Neural crest cell (in vitro differentiated cells): Measurements from ENCODE around the gene VDR. TPM values are rescaled to one million over a fixed set of nuclear protein-coding genes. Genes with fewer than 3 reads are reported as not detected.
"Not testable (repeated sequence)": the region's sequence is repeated elsewhere in the genome, so short reads cannot be mapped to it uniquely, and the experiment has no call there.

Source experiments
- DNase-seq: peaks from one replicate; pipeline ENCODE4 v3.0.0; 2021; ENCODE audit warnings: low read depth, mixed read lengths, low spot score
- H3K27ac Mint-ChIP-seq: one replicate; pipeline ENCODE4 v1.8.0; 2021; ENCODE audit warnings: mild to moderate bottlenecking, mixed read lengths; ENCODE audit not compliant: unreplicated experiment
- H3K27me3 Mint-ChIP-seq: 2 replicates; pipeline ENCODE4 v1.8.0; 2021; ENCODE audit warnings: low read depth, mild to moderate bottlenecking, mixed read lengths
- H3K36me3 Mint-ChIP-seq: 2 replicates; pipeline ENCODE4 v1.8.0; 2021; ENCODE audit warnings: low read depth, mild to moderate bottlenecking, mixed read lengths
- H3K4me1 Mint-ChIP-seq: 2 replicates; pipeline ENCODE4 v1.8.0; 2021; ENCODE audit warnings: mixed read lengths
- H3K4me3 Mint-ChIP-seq: one replicate; pipeline ENCODE4 v1.8.0; 2021; ENCODE audit warnings: mild to moderate bottlenecking, mixed read lengths
- H3K9me3 Mint-ChIP-seq: 2 replicates; pipeline ENCODE4 v1.8.0; 2021; ENCODE audit warnings: mixed read lengths
- CTCF ChIP-seq: fragments of 200-600 bp; sonication (generic); conservative IDR thresholded peaks from 2 replicates; pipeline ENCODE4 v1.5.0; 2021; ENCODE audit warnings: antibody characterized with exemption, mild to moderate bottlenecking
- total RNA-seq: library from RNA; stranded (reverse); gene quantifications from 2 replicates; pipeline ENCODE4 v1.2.1, GENCODE V29; 2021

Gene VDR
- total RNA-seq, 1 donor from 2014 or later, result not detected

DNA sequence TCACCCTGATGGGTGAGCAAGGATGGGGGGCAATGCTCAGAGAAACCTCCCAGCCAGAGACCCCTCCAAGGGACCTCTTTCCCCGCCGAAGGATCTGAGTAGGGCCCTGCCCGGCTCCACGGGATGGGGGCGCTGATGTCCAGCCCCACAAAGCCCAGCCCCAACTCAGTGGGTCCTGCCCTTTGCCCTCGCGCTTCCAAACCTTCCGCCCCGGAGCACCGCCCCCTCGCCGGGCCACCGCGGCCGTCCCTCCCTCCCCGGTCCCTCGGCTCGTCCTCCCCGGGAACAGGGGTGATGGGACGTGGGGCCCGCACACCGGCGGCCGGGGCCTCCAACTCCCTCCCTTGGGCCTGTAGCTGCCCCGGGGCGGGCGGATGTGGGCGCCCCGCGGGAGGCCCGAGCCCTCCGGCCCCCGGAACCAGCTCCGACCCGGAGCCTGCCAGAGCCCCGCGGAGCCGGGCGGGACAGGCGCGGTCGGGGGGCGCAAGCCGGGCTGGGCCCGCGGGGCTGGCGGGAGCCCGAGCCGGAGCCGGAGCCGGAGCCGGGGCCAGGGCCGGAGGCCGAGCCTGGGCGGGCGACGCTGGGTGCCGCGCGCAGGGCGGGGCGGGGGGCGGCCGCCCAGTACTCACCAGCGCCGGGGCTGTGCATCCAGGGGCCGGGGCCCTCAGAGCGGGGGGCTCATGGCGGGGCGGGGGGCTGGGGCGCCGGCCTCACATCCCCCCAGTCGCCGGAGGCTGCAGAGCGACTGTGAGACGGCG is 85.5 kb downstream of the VDR start:
- H3K4me3 Mint-ChIP-seq, result peak overlapping the region; percentile 95
- no peaks in the 10 kb centered on the region for H3K27me3 Mint-ChIP-seq
- peak; percentile 45 for DNase-seq
- H3K36me3 Mint-ChIP-seq, result no peaks in the 10 kb centered on the region
- H3K27ac Mint-ChIP-seq, result peak overlapping the region; percentile 45
- peaks cover 71% of the 10 kb centered on the region for H3K4me1 Mint-ChIP-seq
- H3K9me3 Mint-ChIP-seq, result no peaks in the 10 kb centered on the region
- peak; percentile 30 for TF ChIP-seq CTCF

- Mint-ChIP-seq H3K4me1 (peaks cover 74% of the 10 kb centered on the region), H3K27me3 (no peaks in the 10 kb centered on the region), H3K9me3 (no peaks in the 10 kb centered on the region), H3K4me3 (peak overlapping the region; percentile 95), H3K27ac (peak overlapping the region; percentile 50), H3K36me3 (no peaks in the 10 kb centered on the region)
- TF ChIP-seq CTCF, result no peak
- no peak for DNase-seq
Observed at GRCh38 chr12:47818467-47819137, 86.2 kb downstream of the VDR start.

DNA sequence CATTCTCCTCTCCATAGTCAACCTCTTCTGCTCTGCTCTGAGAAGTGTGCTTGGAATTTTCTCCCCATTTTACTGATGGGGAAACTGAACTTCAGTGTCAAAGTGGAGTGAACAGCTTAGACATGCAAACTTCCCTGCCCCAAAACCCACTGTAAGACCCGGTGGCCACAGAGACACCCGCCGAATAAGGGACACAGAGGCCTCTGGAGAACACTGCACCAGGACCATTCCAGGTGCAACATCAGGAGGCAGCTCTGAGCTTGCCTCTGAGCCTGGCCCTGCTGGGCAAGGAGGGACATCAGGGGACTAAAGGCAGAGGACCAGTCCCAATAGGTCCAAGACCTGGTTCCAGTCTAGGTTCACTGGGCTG is 86.8 kb downstream of the VDR start:
- peak overlapping the region; percentile 95 for H3K4me3 Mint-ChIP-seq
- no peak for TF ChIP-seq CTCF
- H3K27me3 Mint-ChIP-seq, result no peaks in the 10 kb centered on the region
- no peaks in the 10 kb centered on the region for H3K9me3 Mint-ChIP-seq
- no peak overlapping the region for H3K27ac Mint-ChIP-seq
- no peak for DNase-seq
- peaks cover 74% of the 10 kb centered on the region for H3K4me1 Mint-ChIP-seq
- no peaks in the 10 kb centered on the region for H3K36me3 Mint-ChIP-seq

DNA sequence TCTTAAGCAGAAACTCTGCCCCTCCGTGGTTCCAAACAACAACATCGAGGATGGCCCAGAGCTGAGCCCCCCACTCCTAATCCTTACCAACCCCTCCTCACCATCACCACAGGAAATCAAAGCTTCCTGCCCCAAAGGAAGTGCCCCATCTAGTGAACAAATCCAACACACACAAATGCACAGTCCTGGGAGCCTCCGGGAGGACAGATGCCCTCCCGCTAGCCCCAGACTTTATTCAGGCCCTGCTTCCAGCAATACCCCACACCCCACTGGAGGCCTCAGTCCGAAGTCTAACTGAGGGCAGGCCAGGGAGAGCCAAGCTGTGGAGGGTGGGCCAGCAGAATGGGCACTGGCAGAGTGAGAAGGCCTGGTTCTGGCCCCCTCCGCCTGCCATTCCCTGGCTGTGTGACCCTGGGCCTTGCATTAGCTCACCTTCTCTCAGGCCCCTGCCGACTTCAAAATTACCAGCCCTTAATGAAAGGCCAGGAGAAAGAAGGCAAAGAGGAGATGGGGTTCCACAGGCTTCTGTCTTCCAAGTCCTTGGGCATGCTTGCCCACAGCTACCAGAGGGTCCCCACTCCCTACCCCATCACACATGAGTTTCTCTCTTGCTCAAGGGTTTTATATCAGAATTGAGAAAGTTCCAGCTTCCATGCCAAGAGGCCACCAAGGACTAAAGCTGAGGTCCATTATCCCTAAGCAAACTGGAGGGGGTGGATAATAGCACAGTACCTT is 87.4 kb downstream of the VDR start:
- no peak for DNase-seq
- H3K4me1 Mint-ChIP-seq, result peaks cover 72% of the 10 kb centered on the region
- H3K4me3 Mint-ChIP-seq, result peak overlapping the region; percentile 95
- H3K9me3 Mint-ChIP-seq, result no peaks in the 10 kb centered on the region
- H3K36me3 Mint-ChIP-seq, result no peaks in the 10 kb centered on the region
- no peaks in the 10 kb centered on the region for H3K27me3 Mint-ChIP-seq
- H3K27ac Mint-ChIP-seq, result peak overlapping the region; percentile 63
- TF ChIP-seq CTCF, result no peak

- Mint-ChIP-seq H3K27me3 (no peaks in the 10 kb centered on the region), H3K4me1 (peaks cover 71% of the 10 kb centered on the region), H3K4me3 (peak overlapping the region; percentile 95), H3K27ac (peak overlapping the region; percentile 78), H3K9me3 (no peaks in the 10 kb centered on the region), H3K36me3 (no peaks in the 10 kb centered on the region)
- DNase-seq, result no peak
- TF ChIP-seq CTCF, result no peak
Observed at GRCh38 chr12:47816403-47817271, 88.2 kb downstream of the VDR start.

GRCh38 chr12:47815447-47815846 is 89.3 kb downstream of the VDR start:
- not testable (repeated sequence) for H3K36me3 Mint-ChIP-seq, H3K9me3 Mint-ChIP-seq, H3K27ac Mint-ChIP-seq, H3K27me3 Mint-ChIP-seq, DNase-seq
- H3K4me1 Mint-ChIP-seq, result peaks cover 71% of the 10 kb centered on the region
- H3K4me3 Mint-ChIP-seq, result peak overlapping the region; percentile 53
